H54 (cell line): ENCODE measurements around the gene MAD1L1.
"Not testable (repeated sequence)": the region's sequence is repeated elsewhere in the genome, so short reads cannot be mapped to it uniquely, and the experiment has no call there.

Experiments used
- DNase-seq: peaks from one replicate; pipeline ENCODE4 v3.0.0; 2011; ENCODE audit warnings: low spot score, mixed read lengths; ENCODE audit not compliant: insufficient read length
- FAIRE-seq: peaks from 3 replicates; lab custom pipeline; 2011; peaks lifted over from hg19 to GRCh38; lab: Jason Lieb, UNC
- POLR2A ChIP-seq: IDR thresholded peaks from 2 replicates; pipeline ENCODE4 v1.6.1; 2011; ENCODE audit warnings: low read depth, mild to moderate bottlenecking, low read length

MAD1L1 gene

GRCh38 chr7:2166625-2167280, 66.0 kb downstream of the MAD1L1 start:
- DNase-seq (no peak), FAIRE-seq (no peak)
- TF ChIP-seq POLR2A, result no peak

DNA sequence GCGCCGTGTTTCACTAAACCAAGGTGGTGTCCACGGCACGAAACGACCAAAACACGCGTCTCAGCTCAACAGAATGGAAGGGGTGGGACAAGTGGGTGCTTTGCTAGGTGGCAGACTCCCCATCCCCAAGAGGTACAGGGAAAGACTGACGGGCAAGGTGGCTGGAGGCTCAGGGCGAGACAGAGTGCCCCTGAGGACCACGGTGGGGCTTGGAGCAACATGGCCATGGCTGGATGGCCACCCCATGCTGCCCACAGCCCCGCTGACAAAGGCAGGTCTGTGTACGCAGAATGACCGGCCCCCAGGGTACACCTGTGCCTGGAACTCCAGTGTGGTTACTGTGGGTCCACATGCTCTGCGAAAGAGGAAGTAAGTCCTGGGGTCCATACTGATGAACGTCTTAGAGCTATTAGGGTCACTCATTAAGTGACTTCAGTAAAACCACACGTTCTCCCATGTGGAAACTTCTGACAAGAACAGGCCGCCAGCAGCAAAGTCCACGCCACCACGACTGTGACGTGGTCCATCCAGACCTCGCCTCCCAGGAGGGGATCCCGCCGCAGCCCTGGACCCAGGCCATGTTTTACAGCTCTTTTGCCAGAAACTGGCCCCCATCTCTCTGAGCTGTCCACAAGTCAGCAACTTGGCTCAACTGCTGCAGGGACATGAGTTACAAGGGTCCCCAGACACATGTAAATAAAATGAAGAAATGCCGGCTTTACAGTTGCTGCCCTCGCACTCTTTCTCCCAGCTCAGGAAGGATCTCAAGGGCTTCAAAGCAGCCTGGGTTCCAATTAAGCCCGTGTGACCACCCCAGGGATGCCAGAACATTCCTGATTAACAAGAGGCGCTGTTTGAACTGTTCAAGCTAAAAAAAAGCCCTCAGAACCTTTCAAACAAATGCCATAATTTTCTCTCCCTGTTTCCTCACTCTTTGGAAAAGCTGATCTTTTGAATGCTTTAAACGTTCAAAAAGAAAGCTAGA, 66.8 kb downstream of the MAD1L1 start:
- DNase-seq, result no peak
- FAIRE-seq, result no peak
- TF ChIP-seq POLR2A, result no peak

- no peak for TF ChIP-seq POLR2A
- FAIRE-seq, result no peak
- no peak for DNase-seq
These were observed 67.5 kb downstream of the MAD1L1 start for GRCh38 chr7:2165239-2165609.

- FAIRE-seq (no peak), DNase-seq (no peak)
- no peak for TF ChIP-seq POLR2A
These were observed 68.1 kb downstream of the MAD1L1 start for GRCh38 chr7:2164646-2165045.

- TF ChIP-seq POLR2A, result no peak
- DNase-seq, result no peak
- FAIRE-seq, result no peak
These were observed 68.9 kb downstream of the MAD1L1 start for GRCh38 chr7:2163600-2164555.

DNA sequence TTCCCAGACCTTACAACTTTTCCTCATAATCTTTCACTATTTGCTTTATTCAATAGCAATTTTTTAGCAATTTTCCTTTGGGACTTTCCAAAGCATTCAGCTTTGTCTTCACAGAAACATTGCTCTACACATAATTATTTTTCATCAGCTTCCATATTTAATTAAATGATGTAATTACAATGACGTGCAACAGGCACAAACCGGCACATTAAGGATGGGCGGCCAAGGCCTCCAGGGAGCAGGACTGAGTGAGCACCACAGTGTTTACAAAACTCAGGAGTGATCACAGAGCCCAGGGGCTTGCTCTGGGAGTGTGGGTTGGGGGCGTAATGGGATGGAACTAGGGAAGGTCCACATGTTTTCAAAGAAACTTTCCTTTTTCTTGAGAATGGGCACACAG, 69.8 kb downstream of the MAD1L1 start:
- DNase-seq, result no peak
- FAIRE-seq, result no peak
- TF ChIP-seq POLR2A, result no peak

DNA sequence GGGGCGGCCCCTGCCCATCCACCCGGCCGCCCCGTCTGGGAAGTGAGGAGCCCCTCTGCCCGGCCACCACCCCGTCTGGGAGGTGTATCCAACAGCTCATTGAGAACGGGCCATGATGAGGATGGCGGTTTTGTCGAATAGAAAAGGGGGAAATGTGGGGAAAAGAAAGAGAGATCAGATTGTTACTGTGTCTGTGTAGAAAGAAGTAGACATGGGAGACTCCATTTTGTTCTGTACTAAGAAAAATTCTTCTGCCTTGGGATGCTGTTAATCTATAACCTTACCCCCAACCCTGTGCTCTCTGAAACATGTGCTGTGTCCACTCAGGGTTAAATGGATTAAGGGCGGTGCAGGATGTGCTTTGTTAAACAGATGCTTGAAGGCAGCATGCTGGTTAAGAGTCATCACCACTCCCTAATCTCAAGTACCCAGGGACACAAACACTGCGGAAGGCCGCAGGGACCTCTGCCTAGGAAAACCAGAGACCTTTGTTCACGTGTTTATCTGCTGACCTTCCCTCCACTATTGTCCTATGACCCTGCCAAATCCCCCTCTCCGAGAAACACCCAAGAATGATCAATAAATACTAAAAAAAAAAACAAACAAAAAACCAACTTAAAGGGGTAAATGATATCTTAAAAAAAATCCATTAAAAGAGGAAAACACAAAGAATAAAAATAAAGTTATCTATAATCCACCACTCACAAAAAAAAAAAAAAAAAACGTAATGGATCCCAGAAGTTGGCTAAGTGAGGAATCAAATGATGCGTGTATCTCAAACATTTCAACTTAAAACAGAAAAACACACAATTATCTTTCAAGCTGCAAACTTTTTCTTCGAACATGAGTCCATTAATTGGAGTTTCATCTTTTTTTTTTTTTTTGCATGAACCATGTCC, 70.5 kb downstream of the MAD1L1 start:
- FAIRE-seq, DNase-seq: not testable (repeated sequence)

DNA sequence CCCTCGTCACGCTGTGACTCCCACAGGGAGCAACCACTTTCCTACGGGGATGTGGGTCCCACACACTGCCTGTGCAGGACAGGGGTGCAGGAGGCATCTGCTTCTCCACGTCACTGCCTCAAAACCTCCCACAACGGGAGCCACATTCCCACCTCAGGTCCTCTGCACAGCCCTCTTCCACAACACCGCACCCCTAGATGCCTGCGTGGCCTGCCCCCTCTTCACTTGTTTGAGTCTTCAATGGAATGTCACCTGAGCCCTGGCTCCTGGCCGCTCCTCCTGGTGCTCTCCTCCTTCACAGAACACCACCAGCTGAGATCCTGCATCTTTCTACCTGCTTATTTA, 73.6 kb downstream of the MAD1L1 start:
- FAIRE-seq, result no peak
- TF ChIP-seq POLR2A, result no peak
- DNase-seq, result no peak

DNA sequence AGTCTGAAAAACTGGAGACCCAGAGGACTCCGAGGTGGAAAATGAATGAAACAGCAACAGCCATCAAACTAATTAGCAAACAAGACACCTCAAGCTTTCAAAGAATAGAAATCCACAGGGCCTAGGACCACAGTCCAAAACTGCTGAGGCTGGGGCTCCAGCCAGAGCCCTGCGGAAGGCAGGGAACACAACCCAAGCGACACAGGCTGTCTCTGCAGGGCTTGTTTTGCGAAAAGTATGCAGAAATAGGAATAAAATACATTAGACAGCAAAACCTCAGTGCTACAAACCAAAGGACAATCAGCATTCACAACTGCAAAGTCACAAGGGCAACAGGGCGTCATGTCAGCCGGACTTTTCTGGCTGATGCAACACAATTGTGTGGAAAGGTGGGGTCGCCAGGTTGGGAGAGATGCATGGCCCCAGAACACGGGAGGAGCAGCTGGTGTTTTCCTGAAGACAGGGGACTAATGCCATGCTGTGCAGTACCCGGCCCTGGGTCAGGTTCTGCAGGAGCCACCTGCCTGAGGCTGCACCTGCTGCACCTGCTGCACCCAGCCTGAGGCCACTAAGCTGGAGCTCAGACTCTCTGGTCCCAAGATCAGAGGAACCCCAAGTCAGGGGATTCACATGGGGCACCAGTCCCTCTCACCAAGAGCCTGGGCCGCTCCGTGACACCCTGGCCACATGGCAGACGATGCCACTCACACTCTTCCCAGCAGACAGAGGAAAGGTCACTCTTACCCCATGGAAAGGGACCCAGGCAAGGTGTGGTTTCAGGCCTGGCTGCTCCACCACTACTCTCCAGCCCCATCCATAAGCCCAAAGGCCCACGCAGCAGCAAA, 74.2 kb downstream of the MAD1L1 start:
- no peak for TF ChIP-seq POLR2A
- FAIRE-seq, result no peak
- DNase-seq, result no peak

DNA sequence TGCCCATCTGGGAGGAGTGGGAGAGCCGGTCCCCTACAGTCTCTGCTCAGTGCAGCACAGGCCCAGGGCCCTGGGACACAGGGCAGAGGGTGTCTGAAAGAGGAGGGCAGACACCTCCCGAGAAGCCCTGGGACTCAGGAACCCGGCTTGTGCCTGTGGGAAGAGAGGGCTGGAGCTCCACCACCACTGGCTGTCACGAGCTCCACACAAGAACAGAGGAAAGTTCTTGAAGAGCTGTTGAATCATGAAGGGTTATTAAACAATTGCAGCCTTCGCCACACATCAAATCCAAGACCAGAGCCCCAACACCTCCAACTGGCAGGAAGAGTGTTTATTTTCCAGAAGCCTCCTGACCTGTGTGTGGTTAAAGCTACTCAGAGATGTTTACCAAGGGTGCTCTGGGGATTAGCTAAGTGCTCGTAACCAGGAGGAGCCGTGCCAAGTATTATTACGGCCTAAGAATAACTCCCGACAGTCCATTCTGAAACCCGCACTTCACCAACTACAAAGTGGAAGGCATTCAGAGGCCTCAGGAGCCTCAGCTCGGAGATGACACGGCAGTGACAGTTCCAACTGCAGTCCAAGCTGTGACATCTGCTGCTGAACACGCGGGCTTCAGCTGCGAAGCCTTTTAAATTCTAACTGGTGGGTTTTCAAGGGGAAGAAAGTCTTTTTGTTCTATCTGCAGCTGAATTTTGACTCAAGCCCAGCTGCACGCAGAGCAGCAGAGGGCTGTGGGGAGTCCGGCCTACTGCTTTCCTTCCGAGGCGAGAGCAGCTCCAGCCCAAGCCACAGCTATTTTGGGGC, 75.1 kb downstream of the MAD1L1 start:
- no peak for DNase-seq
- no peak for TF ChIP-seq POLR2A
- FAIRE-seq, result no peak

DNA sequence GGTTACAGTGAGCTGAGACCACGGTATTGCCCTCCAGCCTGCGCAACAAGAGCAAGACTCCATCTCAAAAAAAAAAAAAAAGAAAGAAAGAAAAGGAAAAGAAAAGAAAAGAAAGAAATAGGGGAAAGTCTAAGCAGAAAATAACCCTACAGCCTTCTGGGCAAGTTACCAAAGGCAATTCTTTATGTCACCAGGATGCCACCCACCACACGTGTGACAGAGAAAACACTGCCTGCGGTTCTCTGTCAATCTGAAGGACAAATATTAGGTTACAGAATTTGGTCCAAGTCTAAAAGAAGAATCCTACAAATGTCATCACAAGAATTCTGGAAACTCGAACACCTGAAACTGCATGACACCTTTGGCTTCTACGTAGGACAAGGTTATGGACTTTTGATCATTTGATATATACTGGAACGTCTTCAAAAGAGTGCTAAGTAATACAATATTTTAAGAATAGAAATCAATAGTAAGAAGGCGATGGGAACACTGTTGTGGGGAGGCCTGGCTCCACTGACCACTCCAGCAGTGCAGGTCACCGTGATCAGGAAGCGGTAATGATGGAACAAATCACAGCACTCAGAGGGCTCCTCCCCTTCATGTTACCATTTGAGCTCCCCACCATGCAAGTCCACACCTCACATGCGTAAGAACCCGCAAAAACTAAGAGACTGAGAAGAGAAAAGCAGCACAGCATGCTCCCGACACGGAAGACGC, 75.8 kb downstream of the MAD1L1 start:
- FAIRE-seq (no peak), DNase-seq (no peak)
- no peak for TF ChIP-seq POLR2A
